ENCODE data around the gene GPR132.

GPR132 gene

DNA sequence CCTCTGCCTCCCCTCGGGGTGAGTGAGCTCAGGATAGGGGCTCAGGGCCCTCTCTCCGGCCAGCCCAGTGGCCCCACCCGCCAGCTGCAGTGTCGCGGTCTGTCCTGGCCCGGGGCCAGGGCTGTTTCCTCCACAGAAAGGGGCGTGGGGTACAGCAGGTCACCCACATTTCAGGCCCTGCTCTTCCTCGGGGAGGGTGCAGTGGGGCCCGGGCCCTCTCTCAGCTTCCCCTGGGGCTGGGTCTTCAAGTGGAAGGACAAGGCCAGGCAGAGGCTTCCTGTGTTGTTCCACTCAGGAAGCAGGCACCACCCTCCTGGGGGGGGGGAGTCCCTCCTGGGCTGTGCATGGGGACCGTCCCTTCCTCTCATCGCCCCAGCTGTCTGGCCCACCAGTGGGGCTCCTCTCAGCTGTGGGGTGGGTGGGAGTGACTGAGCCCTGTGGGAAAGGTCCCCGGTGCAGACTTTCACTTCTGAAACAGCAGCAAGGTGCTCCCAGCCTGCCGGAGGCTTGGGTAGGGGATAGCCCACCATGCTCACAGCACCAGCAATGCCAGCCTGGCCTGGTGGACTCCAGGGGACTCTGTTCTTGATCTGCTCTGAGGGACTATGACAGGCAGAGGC, 3.7 kb downstream of the GPR132 start:
- no peak for DNase-seq (ENCODE audit: low spot score)

DNA sequence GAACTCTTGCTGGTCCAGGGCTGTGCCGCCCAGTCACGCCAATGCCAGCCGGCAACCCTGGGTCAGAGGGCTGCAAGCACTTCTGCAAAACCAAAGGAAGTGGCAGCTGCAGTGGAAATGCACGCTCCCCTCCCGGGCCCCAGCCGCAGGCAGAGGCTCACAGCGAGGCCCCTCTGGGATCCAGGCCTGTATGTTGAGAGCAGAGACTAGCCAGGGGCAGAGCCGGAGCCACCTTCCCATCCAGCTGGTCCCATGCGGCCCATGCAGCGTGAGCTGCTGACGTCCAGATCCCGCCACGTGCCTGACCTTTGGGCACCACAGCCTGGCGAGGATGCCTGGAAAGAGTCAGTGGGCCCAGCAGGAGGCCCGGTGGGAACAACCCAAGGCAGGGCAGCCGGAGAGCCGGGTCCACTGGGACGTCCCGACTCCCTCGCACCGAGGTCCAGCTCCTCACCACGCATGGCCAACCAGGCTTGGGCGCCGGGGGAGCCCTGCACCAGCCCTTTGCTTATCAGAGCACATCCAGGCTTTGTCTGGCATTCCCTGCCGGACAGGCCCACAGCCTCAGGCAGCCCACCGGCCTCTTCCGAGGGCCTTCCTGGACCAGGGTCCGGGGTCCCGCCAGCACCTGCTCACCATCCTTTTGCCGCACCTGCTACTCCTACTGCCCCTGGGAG, 4.3 kb downstream of the GPR132 start:
- no peak for DNase-seq (ENCODE audit: low spot score)

- DNase-seq (ENCODE audit: low spot score) = no peak
These were observed 5.2 kb downstream of the GPR132 start for GRCh38 chr14:105059925-105060565.

DNA sequence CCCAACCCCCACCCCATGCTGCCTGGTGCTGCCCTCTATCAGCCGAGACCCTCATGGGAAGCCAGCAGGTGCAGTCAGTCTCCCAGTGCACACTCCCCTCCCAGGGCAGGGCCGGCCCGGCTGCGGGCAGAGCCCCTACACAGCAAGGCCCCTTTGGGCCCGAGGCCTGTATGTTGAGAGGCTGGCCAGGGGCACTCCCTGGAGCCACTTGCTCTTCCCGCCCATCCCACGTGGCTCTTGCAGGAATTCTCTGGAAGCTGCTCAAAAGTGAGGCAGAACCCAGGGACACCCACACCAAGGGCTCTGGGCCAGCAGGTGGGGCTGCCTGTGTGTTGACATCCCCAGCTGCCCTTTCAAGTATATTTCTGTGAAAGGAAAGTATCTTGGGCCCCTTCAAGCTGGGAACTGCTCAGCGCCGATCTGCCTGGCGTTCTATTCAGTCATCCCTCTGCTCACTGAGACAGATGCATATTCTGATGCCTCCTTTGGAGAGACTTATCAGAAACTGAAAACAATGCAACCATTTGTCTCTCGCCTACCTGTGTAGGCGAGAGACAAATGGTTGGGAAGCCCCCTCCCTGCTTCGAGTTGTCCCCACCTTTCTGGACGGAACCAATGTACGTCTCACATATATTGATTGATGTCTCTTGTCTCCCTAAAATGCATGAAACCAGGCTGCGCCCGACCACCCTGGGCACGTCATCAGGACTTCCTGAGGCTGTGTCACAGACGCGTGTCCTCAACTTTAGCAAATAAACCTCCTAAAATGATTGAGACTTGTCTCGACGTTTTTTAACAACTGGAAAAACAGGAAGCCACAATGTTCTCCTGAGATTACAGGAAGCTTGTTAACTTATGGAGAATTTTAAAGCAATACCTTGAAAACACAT, 6.0 kb downstream of the GPR132 start:
- DNase-seq (ENCODE audit: low spot score) = no peak

GRCh38 chr14:105058521-105059034, 6.7 kb downstream of the GPR132 start:
- no peak for DNase-seq (ENCODE audit: low spot score)

DNA sequence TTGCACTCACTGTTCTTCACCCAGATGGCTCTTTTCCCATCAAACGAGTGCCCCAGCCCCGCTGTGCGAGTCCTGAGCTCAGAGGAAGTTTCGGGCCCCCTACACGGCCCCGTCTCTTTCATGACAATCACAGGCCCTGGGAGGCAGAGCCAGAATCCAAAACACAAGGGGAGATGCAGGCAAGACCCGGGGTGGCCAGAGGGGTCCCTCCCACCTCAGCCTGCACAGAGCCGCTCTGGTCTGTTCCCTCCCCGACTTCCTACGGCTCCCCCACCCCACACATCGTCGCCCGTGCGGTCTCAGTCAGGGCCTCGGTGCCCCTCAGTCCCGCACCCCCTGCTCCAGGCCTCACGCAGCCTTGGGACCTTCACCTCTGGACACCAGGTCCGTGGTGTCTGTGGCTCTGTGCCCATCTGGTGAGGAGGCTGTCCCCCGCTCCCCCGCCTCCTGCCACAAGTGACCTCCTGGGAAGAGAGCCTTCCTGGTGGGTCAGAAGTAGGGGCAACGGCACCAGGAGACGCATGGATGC, 8.9 kb downstream of the GPR132 start:
- DNase-seq (ENCODE audit: low spot score) = no peak

DNA sequence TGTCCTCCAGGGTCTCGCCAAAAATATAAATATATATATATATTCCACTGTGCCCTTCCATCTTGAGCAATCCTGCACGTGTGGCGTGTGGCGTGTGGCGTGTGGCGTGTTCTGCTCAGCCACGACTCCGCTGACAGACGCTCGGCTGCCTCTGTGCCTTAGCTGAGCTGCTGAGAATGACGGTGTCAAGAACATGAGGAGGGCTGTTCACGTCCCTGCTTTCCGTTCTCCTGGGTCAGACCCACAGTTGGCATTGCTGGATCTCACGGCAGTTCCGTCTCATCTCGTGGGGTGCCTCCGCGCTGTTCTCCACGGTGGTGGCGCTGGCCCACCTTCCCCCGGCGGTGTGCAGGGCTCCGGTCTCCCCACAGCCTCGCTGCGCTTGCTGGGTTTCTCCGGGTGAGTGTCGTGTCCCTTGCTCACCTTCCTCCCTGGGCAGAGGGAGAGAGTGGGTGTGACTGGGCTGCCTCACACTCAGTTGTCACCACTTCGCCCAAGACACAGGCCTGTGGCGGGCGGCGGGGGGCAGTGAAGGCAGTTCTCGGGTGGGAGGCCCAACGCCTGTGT, 9.4 kb downstream of the GPR132 start:
- DNase-seq (ENCODE audit: low spot score) = no peak

DNA sequence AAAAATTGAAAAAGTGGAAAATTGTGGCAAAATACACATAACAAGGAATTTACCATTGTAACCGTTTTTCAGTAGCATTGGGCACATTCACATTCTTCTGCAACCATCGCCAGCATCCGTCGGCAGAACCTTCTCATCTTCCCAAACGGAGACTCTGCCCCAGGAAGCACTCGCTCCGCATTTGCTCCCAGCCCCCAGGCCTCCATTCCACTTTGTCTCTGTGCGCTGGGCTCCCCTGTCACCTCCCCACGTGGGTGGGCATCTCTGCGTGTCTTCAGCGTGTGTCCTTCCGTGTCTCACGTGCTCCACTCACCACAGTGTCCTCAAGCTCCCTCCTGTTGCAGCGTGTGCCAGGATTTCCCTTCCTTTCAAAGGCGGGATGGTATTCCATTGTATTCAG, 9.9 kb downstream of the GPR132 start:
- no peak for DNase-seq (ENCODE audit: low spot score)

GRCh38 chr14:105053996-105054395, 11.2 kb downstream of the GPR132 start:
- no peak for DNase-seq (ENCODE audit: low spot score)

DNA sequence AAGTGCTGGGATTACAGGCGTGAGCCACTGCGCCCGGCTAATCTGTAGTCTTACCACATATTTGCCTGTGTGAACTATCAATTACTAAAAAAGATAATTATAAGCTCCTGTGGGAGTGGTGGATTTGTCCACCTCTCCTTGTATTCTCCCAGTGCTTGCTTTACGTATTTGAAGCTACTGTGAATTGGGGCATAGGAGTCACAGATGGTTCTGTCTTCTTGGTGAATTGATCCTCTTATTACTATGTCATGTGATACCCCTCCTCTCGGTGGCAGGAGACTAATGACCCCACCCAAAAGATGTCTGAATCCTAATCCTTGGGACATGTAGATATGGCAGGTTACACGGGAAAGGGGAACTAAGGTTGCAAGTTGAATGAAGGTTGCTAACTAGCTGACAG, 11.8 kb downstream of the GPR132 start:
- DNase-seq (ENCODE audit: low spot score) = no peak

- no peak for DNase-seq (ENCODE audit: low spot score)
These were observed 13.1 kb downstream of the GPR132 start for GRCh38 chr14:105052110-105052458.

DNA sequence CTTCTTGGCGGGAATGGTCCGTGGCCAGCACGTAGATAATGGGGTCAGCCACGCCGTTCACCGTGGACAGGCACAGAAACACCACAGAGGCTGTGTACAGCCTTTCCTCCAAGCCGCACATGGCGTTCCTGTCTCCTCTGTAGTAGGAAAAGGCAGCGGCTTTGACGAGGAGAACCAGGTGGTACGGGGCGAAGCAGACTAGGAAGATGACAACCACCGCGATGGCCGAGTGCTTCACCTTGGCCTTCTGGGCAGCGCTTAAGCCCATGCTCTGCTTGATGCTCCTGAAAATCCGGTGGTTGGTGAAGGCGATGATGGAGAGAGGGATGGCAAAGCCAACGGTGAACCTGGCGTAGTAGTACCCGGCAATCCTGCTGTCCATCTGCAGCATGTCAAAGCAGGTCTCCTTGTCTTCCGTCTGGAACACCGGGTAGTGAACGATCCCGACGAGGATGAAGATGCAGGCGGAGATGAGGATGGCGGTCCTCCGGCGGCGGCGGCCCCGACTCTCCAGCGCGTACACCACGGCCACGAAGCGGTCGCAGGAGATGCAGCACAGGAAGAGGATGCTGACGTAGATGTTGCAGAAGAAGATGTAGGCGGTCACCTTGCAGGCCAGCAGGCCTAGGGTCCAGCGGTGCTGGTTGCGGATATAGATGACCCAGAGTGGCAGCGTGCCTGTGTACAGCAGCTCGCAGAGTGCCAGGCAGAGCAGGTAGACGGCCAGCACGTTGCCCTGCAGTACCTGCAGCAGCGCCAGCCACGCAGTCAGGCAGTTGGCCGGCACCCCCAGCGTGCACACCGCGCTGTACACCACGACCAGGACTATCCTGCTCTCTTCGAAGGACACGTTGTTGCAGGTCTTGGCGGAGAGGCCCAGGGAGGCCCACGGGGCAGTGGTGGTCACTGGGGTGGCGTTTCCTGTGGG, 13.8 kb downstream of the GPR132 start:
- no peak for DNase-seq (ENCODE audit: low spot score)

DNA sequence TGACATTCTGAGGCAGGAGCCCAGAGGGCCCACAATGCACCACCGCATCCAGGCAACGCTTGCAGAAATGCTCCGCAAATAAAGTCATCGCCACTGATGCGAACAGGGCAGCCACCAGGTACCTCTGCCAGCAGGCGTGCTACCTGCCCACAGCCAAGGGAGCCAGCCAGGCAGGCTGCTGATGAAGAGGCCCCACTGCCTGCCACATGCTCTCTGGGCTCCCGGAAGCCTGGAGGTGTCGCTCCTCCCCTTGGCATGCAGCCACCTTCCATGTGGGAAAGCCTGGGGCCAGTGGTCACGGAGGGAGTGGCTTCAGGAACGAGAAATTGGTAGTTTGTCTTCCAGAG, 14.7 kb downstream of the GPR132 start:
- peak; percentile 60 for DNase-seq (ENCODE audit: low spot score)

GRCh38 chr14:105049753-105050550, 15.3 kb downstream of the GPR132 start:
- DNase-seq (ENCODE audit: low spot score) = no peak

DNA sequence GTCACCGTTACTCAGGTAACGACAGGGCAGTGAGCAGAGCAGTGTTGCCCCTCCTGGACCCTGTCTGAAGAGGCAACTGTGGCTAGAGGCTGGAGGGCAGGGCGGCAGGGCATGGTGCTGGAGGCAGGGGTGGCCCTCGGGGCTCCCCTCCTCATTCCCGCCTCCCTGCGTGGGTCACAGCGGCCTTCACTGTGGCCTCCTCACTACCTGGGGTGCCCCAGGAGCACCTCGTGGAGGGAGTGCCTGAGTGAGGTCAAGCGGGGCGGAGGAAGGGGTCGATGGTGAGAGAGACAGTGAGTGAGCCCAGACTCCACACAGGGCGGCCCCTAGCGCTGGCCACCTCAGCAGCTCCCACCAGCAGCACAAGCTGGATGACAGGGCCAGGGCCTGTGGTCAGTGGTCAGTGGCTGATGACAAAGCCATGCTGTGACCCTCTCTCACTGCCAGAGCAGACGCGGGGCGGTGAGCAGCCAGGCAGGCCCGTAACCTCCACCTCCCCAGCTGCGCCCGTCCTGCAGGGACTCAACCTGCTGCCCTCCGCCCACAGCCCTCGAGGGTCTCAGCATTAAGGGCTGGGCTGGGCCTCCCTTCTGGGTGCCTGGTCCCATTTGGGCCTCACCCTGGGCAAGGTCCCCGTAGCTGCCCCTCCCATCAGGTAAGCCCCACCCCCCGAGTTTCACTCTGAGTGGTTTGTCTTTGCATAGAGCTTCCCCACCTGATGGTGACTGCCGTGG, 17.8 kb downstream of the GPR132 start:
- peak; percentile 5 for DNase-seq (ENCODE audit: low spot score)

DNA sequence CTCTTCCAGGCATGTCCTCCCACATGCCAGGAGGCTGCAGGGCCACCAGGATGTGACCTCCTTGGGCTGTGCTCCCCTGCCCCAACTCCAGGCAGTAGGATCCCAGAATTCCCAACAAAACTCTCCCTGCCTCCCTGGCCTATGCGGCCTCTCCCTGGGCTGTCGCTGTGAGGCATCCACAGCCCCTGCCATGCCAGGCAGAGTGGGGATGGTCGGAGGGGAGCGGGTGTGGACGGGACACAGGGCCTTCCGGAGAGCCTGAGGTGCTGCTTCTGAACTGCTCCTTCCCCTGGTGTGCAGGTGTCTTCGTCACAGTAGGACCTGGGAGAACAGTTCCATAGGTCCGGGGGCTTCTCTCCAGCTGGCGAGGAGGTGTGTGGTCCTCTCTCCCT, 18.3 kb downstream of the GPR132 start:
- no peak for DNase-seq (ENCODE audit: low spot score)

GRCh38 chr14:105045710-105046326, 19.4 kb downstream of the GPR132 start:
- peak; percentile 97 for DNase-seq (ENCODE audit: low spot score)

GRCh38 chr14:105043641-105044040, 21.6 kb downstream of the GPR132 start:
- no peak for DNase-seq (ENCODE audit: low spot score)

DNA sequence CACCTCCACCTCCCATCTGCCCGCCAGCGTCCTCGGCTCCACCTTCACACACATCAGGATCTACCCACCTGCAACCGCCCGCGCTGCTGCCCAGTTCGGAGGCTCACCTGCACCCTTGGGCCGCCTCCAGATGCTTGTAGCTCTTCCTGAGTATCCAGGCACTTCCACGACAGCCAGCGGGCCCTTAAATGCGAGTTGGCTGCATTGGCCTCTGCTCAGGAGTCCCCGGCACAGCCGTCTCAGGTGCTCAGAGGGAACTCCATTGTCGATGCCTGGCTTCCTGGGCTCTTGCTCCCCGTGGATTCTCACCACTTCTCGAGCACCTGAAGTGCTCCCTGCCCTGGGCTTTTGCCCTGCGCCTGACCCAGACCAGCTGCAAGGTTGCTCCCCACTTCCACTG, 22.4 kb downstream of the GPR132 start:
- DNase-seq (ENCODE audit: low spot score) = no peak

All from AG20443 (cell line).